Coronary artery (tissue), 2 donors: Measurements from ENCODE around the gene STPG3.

ENCODE experiments used
- DNase-seq: peaks from one replicate; pipeline ENCODE4 v3.0.0-alpha.2; 2017; ENCODE audit warnings: low spot score
- H3K27ac ChIP-seq, 2 donors: fragments of 200-600 bp; sonication (generic); one replicate each; pipeline ENCODE4 v1.5.1; 2016 to 2019
- H3K4me3 ChIP-seq: fragments of 200-600 bp; sonication (generic); 2 replicates; pipeline ENCODE4 v1.5.1; 2016; ENCODE audit warnings: mild to moderate bottlenecking, moderate library complexity
- TF ChIP-seq, protein P1 (sequence below): fragments of 200-600 bp; sonication (generic); IDR thresholded peaks from one replicate; pipeline ENCODE4 v1.5.1; 2019; ENCODE audit warnings: antibody characterized with exemption

STPG3 gene

DNA sequence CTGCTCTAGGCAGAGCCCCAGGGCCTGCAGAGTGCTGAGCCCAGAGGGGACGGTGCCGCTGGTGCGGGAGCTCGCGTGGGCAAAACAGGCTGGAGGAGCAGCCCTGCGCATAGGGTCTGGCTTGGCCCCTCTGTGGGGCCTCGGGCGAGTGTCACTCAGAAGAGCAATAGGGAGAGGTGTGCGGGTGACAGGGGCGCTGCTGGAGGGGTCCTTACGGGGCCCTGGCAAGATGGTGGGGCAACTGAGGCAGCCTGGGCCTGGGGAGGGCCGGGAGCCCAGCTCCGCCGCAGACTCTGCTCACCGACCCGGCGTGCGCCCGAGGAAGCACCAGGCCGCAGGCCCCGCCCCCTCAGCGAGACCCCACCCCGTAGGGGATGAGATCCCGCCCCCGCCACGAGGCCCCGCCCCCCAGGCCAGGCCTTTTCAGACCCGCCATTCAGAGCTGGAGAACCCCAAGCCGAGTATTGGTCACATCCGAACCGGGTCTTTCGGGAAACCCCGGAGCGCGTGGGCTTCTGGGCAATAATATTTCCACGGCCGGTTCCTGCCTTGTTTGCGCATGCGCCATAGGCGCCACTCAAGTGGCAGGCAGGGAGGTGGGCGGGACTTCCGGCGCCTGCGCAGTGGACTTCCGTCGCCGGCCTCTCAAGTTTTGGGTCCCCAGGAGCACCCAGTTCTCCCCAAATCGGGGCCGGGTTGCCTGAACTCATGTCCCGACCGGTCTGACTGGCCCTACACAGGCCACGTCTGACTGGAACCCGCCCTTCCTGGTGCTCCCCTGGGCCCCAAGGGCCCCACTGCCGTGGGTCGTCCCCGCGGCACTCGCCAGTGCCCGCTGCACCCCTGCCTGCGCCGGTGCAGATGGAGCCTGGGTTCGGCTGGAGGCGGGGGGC lies 27.8 kb upstream of the STPG3 start:
- TF ChIP-seq, protein P1, sequence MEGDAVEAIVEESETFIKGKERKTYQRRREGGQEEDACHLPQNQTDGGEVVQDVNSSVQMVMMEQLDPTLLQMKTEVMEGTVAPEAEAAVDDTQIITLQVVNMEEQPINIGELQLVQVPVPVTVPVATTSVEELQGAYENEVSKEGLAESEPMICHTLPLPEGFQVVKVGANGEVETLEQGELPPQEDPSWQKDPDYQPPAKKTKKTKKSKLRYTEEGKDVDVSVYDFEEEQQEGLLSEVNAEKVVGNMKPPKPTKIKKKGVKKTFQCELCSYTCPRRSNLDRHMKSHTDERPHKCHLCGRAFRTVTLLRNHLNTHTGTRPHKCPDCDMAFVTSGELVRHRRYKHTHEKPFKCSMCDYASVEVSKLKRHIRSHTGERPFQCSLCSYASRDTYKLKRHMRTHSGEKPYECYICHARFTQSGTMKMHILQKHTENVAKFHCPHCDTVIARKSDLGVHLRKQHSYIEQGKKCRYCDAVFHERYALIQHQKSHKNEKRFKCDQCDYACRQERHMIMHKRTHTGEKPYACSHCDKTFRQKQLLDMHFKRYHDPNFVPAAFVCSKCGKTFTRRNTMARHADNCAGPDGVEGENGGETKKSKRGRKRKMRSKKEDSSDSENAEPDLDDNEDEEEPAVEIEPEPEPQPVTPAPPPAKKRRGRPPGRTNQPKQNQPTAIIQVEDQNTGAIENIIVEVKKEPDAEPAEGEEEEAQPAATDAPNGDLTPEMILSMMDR = no peak

DNA sequence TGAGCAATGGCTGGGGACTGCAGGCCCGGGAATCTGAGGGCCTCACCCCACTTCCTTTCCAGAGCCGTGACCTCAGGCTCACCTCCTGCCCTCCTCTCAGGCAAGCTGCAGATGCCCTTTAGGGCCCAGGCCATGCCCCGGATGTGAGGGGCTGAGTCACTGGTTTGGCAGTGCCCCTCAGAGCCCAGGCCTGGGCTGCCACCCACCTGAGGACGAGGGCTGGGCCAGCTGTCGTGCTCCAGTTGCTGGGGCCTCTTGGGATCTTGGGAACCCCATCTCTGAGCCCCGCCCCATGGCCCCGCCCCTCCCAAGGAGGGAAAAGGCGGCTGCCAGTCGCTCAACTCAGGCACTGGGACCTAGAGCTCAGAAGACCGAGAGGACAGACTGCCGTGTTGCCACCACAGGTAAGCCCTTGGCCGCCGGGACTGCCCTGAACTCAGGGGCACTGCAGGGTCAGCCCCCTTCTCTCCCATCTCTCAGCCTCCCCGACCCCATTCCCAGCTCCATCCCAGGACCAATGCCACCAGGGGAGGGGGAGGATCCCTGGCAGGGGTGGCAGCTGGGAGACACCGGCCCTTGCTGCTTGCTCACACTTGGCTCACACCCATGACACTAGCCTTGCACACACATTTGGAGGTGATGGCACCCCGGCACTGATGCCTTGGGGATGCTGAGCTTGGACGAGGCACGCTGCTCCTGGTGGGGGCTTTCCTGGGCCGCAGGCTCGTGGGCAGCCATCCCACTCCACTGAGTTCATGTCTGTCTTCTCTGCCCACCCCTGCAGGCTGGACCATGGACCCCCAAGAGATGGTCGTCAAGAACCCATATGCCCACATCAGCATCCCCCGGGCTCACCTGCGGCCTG lies 26.0 kb upstream of the STPG3 start, which contains the start of gene CYSRT1:
CYSRT1 (plus strand) TSS at position 345 of the 865 bp plus-strand sequence; CDS start at position 793, 448 bp downstream.
- TF ChIP-seq, protein P1 = no peak
- H3K4me3 ChIP-seq = peak within 1 kb of the TSS; percentile 87
- DNase-seq = no peak
- peak within 1 kb of the TSS; percentile 71 to 97 for H3K27ac ChIP-seq

More for the DNA sequence above, 27.8 kb upstream of the STPG3 start:
- H3K4me3 ChIP-seq = peak overlapping the region; percentile 87
- DNase-seq = peak; percentile 99
- H3K27ac ChIP-seq = peak overlapping the region; percentile 71 to 97

GRCh38 chr9:137225699-137226331 lies 25.3 kb upstream of the STPG3 start:
- DNase-seq = no peak
- TF ChIP-seq, protein P1 = no peak
- H3K4me3 ChIP-seq = no peak overlapping the region
- no peak overlapping the region for H3K27ac ChIP-seq

DNA sequence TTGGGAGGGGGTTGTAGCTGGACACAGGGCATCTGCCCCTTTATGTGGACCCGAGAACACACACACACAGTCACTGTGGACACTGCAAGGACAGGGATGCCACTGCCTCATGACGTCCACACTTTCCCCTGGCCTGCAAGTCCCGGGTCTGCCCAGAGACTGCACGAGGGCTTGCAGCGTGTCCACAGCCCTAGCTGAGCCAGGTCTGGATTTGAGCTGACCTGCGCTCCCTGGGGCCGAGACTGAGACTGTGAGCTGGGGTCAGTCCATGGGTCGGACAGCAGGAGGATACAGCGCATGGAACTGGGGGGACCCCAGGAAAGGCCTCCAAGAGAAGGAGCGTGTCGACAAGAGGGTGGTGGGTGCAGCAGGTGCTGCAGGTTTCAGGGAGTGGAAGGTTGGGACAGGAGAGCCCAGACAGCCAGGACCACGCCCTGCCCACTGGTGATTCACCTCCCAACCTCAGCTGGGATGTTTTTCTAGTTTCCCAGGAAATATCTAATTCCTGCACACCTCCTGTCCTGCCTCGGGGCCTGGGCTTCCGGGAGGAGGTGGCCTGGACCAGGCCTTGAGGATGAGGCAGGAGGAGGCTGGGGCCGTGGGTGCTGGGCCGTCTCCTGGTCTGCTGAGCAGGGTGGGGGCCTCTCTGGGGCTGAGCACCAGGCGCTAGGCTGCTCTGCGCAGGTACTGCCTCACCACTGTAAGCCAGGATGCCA lies 24.6 kb upstream of the STPG3 start:
- Histone ChIP-seq H3K4me3 (no peak overlapping the region), H3K27ac (no peak overlapping the region)
- no peak for DNase-seq
- TF ChIP-seq, protein P1 = no peak

GRCh38 chr9:137227054-137227852 lies 23.8 kb upstream of the STPG3 start, which contains the start of gene RNF224:
Gene RNF224 (plus strand): TSS chr9:137227502. CDS start chr9:137228336, 834 bp downstream.
- H3K27ac ChIP-seq = no peak within 1 kb of the TSS

More at GRCh38 chr9:137227054-137227852, 23.8 kb upstream of the STPG3 start, which contains the start of gene RNF224:
- no peak within 1 kb of the TSS for H3K4me3 ChIP-seq
- no peak for DNase-seq
- TF ChIP-seq, protein P1 = peak; percentile 47
